SK-N-SH (cell line): ENCODE results near the gene APEH. TPM values are rescaled to one million over a fixed set of nuclear protein-coding genes. Genes with fewer than 3 reads are reported as not detected.

Experiments used
- CTCF ChIA-PET: fragments of 300-600, 350-600 bp; formaldehyde crosslinking; extraction: SDS; loops from one replicate; lab custom pipeline; 2021; lab: Yijun Ruan, JAX
- POLR2A ChIA-PET: fragments of 350-600 bp; sonication (Branson Sonifier 250); formaldehyde crosslinking; extraction: SDS; loops from one replicate; lab custom pipeline; 2020; ENCODE audit warnings: antibody characterized with exemption, inconsistent platforms; lab: Yijun Ruan, JAX
- DNase-seq: peaks from one replicate; pipeline ENCODE4 v3.0.0; 2012
- H2AFZ ChIP-seq: fragments of 200-600 bp; sonication (generic); 2 replicates; pipeline ENCODE4 v1.8.1; 2016; ENCODE audit warnings: antibody characterized with exemption, mild to moderate bottlenecking, low read depth
- H3F3A ChIP-seq: fragments of 200-600 bp; sonication (generic); replicated peaks from 2 replicates; pipeline ENCODE3; 2016; ENCODE audit warnings: antibody characterized with exemption, mild to moderate bottlenecking; ENCODE audit not compliant: insufficient read depth
- H3K27ac ChIP-seq, 2 experiments: fragments of 200-500 bp in 1 of 2; fragments of 200-600 bp in 1 of 2; sonication (Bioruptor generic) in 1 of 2; sonication (generic), shearing (Covaris generic) in 1 of 2; 2 replicates each; pipeline versions ENCODE4 v1.5.1 to v1.6.1; 2014 to 2016; ENCODE audit warnings: low read depth in 2 of 2, inconsistent platforms in 1 of 2, low read length in 1 of 2, mild to moderate bottlenecking in 1 of 2, mixed read lengths in 1 of 2
- H3K27me3 ChIP-seq: fragments of 200-600 bp; sonication (generic), shearing (Covaris generic); 2 replicates; pipeline ENCODE4 v1.6.1; 2016; ENCODE audit warnings: mixed run types; ENCODE audit not compliant: insufficient read depth
- H3K36me3 ChIP-seq, 2 experiments: fragments of 200-500 bp in 1 of 2; fragments of 200-600 bp in 1 of 2; sonication (Bioruptor generic) in 1 of 2; sonication (generic) in 1 of 2; replicated peaks in 1 of 2; 2 replicates each; pipeline versions ENCODE3 to v1.5.1; 2014 to 2016; ENCODE audit warnings: low read length in 1 of 2, mild to moderate bottlenecking in 1 of 2; ENCODE audit not compliant: insufficient read depth in 2 of 2, control insufficient read depth in 1 of 2
- H3K4me1 ChIP-seq, 2 experiments: fragments of 200-500 bp in 1 of 2; fragments of 200-600 bp in 1 of 2; sonication (Bioruptor generic) in 1 of 2; sonication (generic), shearing (Covaris generic) in 1 of 2; 2 replicates each; pipeline versions ENCODE4 v1.5.1 to v1.6.1; 2014 to 2016; ENCODE audit warnings: low read depth in 1 of 2, low read length in 1 of 2, mixed run types in 1 of 2; ENCODE audit not compliant: insufficient read depth in 2 of 2, control insufficient read depth in 1 of 2
- H3K4me2 ChIP-seq: fragments of 200-600 bp; sonication (generic), shearing (Covaris generic); 2 replicates; pipeline ENCODE4 v1.6.1; 2017; ENCODE audit warnings: mixed run types
- H3K4me3 ChIP-seq, 2 experiments: fragments of 200-500 bp in 1 of 2; fragments of 200-600 bp in 1 of 2; sonication (Bioruptor generic) in 1 of 2; sonication (generic), shearing (Covaris generic) in 1 of 2; 2 replicates each; pipeline versions ENCODE4 v1.5.1 to v1.8.1; 2014 to 2016; ENCODE audit warnings: low read depth in 2 of 2, inconsistent platforms in 1 of 2, low read length in 1 of 2, mild to moderate bottlenecking in 1 of 2, mixed read lengths in 1 of 2, moderate library complexity in 1 of 2
- H3K79me2 ChIP-seq: fragments of 200-600 bp; sonication (generic); 2 replicates; pipeline ENCODE4 v1.8.1; 2017; ENCODE audit warnings: mild to moderate bottlenecking; ENCODE audit not compliant: insufficient read depth
- H3K9ac ChIP-seq: fragments of 200-600 bp; sonication (generic); 2 replicates; pipeline ENCODE4 v1.6.1; 2017; ENCODE audit warnings: mixed run types
- H3K9me2 ChIP-seq: fragments of 200-600 bp; sonication (generic); 2 replicates; pipeline ENCODE4 v1.6.1; 2017; ENCODE audit warnings: mixed run types
- H3K9me3 ChIP-seq: fragments of 200-600 bp; sonication (generic); 2 replicates; pipeline ENCODE4 v1.6.1; 2017; ENCODE audit warnings: mixed run types, mild to moderate bottlenecking, moderate library complexity
- H4K20me1 ChIP-seq: fragments of 200-600 bp; sonication (generic); 2 replicates; pipeline ENCODE4 v1.6.1; 2017; ENCODE audit warnings: mild to moderate bottlenecking, mixed run types; ENCODE audit not compliant: insufficient read depth
- CTCF ChIP-seq: fragments of 200-600 bp; sonication (generic); IDR thresholded peaks from 2 replicates; pipeline ENCODE4 v1.6.1; 2017; ENCODE audit warnings: antibody characterized with exemption, mild to moderate bottlenecking, moderate library complexity
- EP300 ChIP-seq, 2 experiments: IDR thresholded peaks; 2 replicates each; pipeline versions ENCODE4 v1.4.0 to v1.6.1; 2012; ENCODE audit warnings: borderline replicate concordance in 1 of 2, low read depth in 1 of 2, low read length in 1 of 2
- FOXM1 ChIP-seq: IDR thresholded peaks from 2 replicates; pipeline ENCODE4 v1.4.0; 2012; ENCODE audit warnings: low read depth, mild to moderate bottlenecking
- GABPA ChIP-seq: IDR thresholded peaks from 2 replicates; pipeline ENCODE4 v1.4.0; 2012; ENCODE audit warnings: low read depth, mild to moderate bottlenecking
- GATA2 ChIP-seq: sonication (generic); formaldehyde crosslinking; IDR thresholded peaks from 2 replicates; pipeline ENCODE4 v1.5.0; 2020; ENCODE audit warnings: mild to moderate bottlenecking, missing genetic modification reagents
- IRF3 ChIP-seq: fragments of 150-350 bp; IDR thresholded peaks from 2 replicates; pipeline ENCODE4 v1.6.1; 2016; ENCODE audit warnings: mild to moderate bottlenecking, low read depth, low read length
- MAX ChIP-seq: IDR thresholded peaks from 2 replicates; pipeline ENCODE4 v1.4.0; 2012; ENCODE audit warnings: low read depth
- MEF2A ChIP-seq: IDR thresholded peaks from 2 replicates; pipeline ENCODE4 v1.4.0; 2012; ENCODE audit warnings: low read depth, borderline replicate concordance
- MXI1 ChIP-seq: IDR thresholded peaks from 2 replicates; pipeline ENCODE4 v1.6.1; 2012; ENCODE audit warnings: mild to moderate bottlenecking, low read depth, low read length, improper control_type of control experiment
- PBX3 ChIP-seq: IDR thresholded peaks from 2 replicates; pipeline ENCODE4; 2012
- RCOR1 ChIP-seq: fragments of 150-350 bp; IDR thresholded peaks from 2 replicates; pipeline ENCODE4 v1.6.1; 2017; ENCODE audit warnings: antibody characterized with exemption, low read length
- REST ChIP-seq: IDR thresholded peaks from 2 replicates; pipeline ENCODE4 v1.6.1; 2012; ENCODE audit warnings: mild to moderate bottlenecking, low read depth, low read length, moderate library complexity
- RFX5 ChIP-seq: IDR thresholded peaks from 2 replicates; pipeline ENCODE4 v1.6.1; 2012; ENCODE audit warnings: mild to moderate bottlenecking, improper control_type of control experiment, low read length
- SIN3A ChIP-seq: IDR thresholded peaks from 2 replicates; pipeline ENCODE4 v1.6.1; 2012; ENCODE audit warnings: low read depth, mild to moderate bottlenecking, low read length, moderate library complexity, borderline replicate concordance
- SMC3 ChIP-seq: IDR thresholded peaks from 2 replicates; pipeline ENCODE4 v1.6.1; 2012; ENCODE audit warnings: low read depth, low read length, improper control_type of control experiment
- TAF1 ChIP-seq: IDR thresholded peaks from 2 replicates; pipeline ENCODE4 v1.6.1; 2012; ENCODE audit warnings: low read depth, mild to moderate bottlenecking, low read length, moderate library complexity, borderline replicate concordance
- TCF12 ChIP-seq: IDR thresholded peaks from 2 replicates; pipeline ENCODE4 v1.4.0; 2012
- TEAD4 ChIP-seq: IDR thresholded peaks from 2 replicates; pipeline ENCODE4 v1.4.0; 2012; ENCODE audit warnings: mild to moderate bottlenecking, borderline replicate concordance; ENCODE audit not compliant: insufficient read depth
- USF1 ChIP-seq: IDR thresholded peaks from 2 replicates; pipeline ENCODE4 v1.4.0; 2012; ENCODE audit warnings: low read depth, borderline replicate concordance
- USF2 ChIP-seq: fragments of 150-350 bp; IDR thresholded peaks from 2 replicates; pipeline ENCODE4 v1.6.1; 2017; ENCODE audit warnings: antibody characterized with exemption, low read length, low read depth, borderline replicate concordance
- YY1 ChIP-seq: IDR thresholded peaks from 2 replicates; pipeline ENCODE4 v1.4.0; 2012; ENCODE audit warnings: low read depth, mild to moderate bottlenecking
- WGBS: methylation state at CpG from one replicate; pipeline ENCODE4 v1.1.6; 2017; ENCODE audit warnings: low lambda C conversion rate; 5-methylcytosine and 5-hydroxymethylcytosine counted together
- polyA plus RNA-seq, 3 experiments: library from polyadenylated mRNA; depleted of rRNA; stranded (reverse); fragments of >200 nt; gene quantifications; 2 replicates each; pipeline ENCODE4 v1.2.3, GENCODE V29; 2012

Gene APEH
- polyA plus RNA-seq, 1 of the 3 experiments (the other 2 are of a cell fraction), result 112 TPM

GRCh38 chr3:49656541-49657112 is 17.5 kb upstream of the APEH start (continued):
- TF ChIP-seq USF2, result no peak
- TF ChIP-seq RFX5, result no peak
- TF ChIP-seq SIN3A, result no peak
- TF ChIP-seq TAF1, result no peak
- TF ChIP-seq YY1, result no peak
- TF ChIP-seq USF1, result no peak
- TF ChIP-seq MEF2A, result no peak
- no peak for TF ChIP-seq TEAD4
- TF ChIP-seq PBX3, result no peak
- TF ChIP-seq SMC3, result no peak

GRCh38 chr3:49657208-49657915 is 16.8 kb upstream of the APEH start:
- no peak overlapping the region for H3K9ac ChIP-seq
- H3K9me3 ChIP-seq, result no peaks in the 10 kb centered on the region
- ChIA-PET POLR2A (no interaction called here), CTCF (interaction anchor here (0.8 to 2.1 kb wide), 2 partner anchors 14 to 117 kb away, joined by 3 to 9 read pairs; no protein-coding TSS in a partner anchor)
- no peaks in the 10 kb centered on the region for H3K27me3 ChIP-seq
- H3K27ac ChIP-seq, result no peak overlapping the region
- no peak overlapping the region for H3K4me2 ChIP-seq
- no peak overlapping the region for H3K4me3 ChIP-seq
- no peaks in the 10 kb centered on the region for H3K4me1 ChIP-seq
- no peaks in the 10 kb centered on the region for H3K9me2 ChIP-seq
- 85% methylated on average over 24 of the region's 36 CpGs for WGBS
- no peak for DNase-seq
- H2AFZ ChIP-seq, result no peak overlapping the region
- no peaks in the 10 kb centered on the region for H4K20me1 ChIP-seq
- no peaks in the 10 kb centered on the region for H3K79me2 ChIP-seq
- no peaks in the 10 kb centered on the region for H3K36me3 ChIP-seq
- no peaks in the 10 kb centered on the region for H3F3A ChIP-seq
- TF ChIP-seq MAX (no peak), EP300 (IDR thresholded peaks at IDR 0.05; ENCODE audit: borderline replicate concordance in 1 of 2, low read depth in 1 of 2, low read length in 1 of 2) (no peak), SMC3 (no peak), IRF3 (no peak), TEAD4 (no peak), MXI1 (no peak), TCF12 (no peak), CTCF (no peak), GABPA (no peak), REST (no peak), FOXM1 (no peak), RCOR1 (no peak), GATA2 (CRISPR knock-in tag) (no peak)
